ENCODE measurements around the gene LYRM4. TPM values are rescaled to one million over a fixed set of nuclear protein-coding genes. Genes with fewer than 3 reads are reported as not detected.

LYRM4 gene
- total and polyA plus RNA-seq, 2 experiments from 2014 or later = 51.0 to 62.0 TPM

DNA sequence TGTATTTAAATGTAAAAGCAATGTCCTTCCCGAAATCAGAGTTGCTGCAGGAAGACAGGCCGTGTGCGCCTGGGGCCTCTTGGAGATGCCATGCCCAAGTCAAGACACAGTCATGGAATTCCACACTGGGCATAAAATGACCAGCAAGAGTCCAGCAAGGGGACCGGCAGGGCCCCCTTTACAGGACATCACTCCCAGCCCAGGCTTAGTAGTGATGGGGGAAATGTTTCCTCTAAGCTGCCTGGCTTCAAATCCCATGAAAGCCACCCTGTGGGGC, 177.5 kb downstream of the LYRM4 start:
- Mint-ChIP-seq H3K4me1 (peaks cover 6% of the 10 kb centered on the region), H3K9me3 (peaks cover 8% of the 10 kb centered on the region; the same call in 2 of the 3 replicates), H3K27me3 (ENCODE audit: insufficient read depth, low read depth, poor library complexity) (peaks cover 50% of the 10 kb centered on the region), H3K27ac (no peak overlapping the region), H3K4me3 (peak overlapping the region; percentile 65; the same call in 1 of the 3 replicates), H3K36me3 (ENCODE audit: low read depth) (peaks cover 3% of the 10 kb centered on the region; the same call in 2 of the 3 replicates)
- H3K27me3 ChIP-seq (ENCODE audit: insufficient read depth) = peaks cover 71% of the 10 kb centered on the region
- H2AFZ ChIP-seq = no peak overlapping the region
- H3F3A ChIP-seq (replicated peaks; ENCODE audit: low read depth) = 0 out of 2 replicates have a peak, but pooled peaks cover 3% of the 10 kb centered on the region
- no peak overlapping the region for H3K4me3 ChIP-seq
- H4K20me1 ChIP-seq (replicated peaks; ENCODE audit: insufficient read depth) = no peaks in the 10 kb centered on the region; the same call in 1 of the 2 replicates
- H3K4me1 ChIP-seq (ENCODE audit: insufficient read depth) = peaks cover 11% of the 10 kb centered on the region; the same call in 1 of the 2 replicates
- no peak for DNase-seq (ENCODE audit: low spot score)
- H3K79me2 ChIP-seq (replicated peaks; ENCODE audit: insufficient read depth) = no peaks in the 10 kb centered on the region
- no peaks in the 10 kb centered on the region; the same call in 1 of the 2 replicates for H3K36me3 ChIP-seq (ENCODE audit: insufficient read depth)
- no peak overlapping the region for H3K27ac ChIP-seq (ENCODE audit: low read depth)
- H3K9me2 ChIP-seq (ENCODE audit: insufficient read depth) = no peaks in the 10 kb centered on the region
- no peak for ATAC-seq
- H3K4me2 ChIP-seq = no peak overlapping the region
- TF ChIP-seq, protein P1, sequence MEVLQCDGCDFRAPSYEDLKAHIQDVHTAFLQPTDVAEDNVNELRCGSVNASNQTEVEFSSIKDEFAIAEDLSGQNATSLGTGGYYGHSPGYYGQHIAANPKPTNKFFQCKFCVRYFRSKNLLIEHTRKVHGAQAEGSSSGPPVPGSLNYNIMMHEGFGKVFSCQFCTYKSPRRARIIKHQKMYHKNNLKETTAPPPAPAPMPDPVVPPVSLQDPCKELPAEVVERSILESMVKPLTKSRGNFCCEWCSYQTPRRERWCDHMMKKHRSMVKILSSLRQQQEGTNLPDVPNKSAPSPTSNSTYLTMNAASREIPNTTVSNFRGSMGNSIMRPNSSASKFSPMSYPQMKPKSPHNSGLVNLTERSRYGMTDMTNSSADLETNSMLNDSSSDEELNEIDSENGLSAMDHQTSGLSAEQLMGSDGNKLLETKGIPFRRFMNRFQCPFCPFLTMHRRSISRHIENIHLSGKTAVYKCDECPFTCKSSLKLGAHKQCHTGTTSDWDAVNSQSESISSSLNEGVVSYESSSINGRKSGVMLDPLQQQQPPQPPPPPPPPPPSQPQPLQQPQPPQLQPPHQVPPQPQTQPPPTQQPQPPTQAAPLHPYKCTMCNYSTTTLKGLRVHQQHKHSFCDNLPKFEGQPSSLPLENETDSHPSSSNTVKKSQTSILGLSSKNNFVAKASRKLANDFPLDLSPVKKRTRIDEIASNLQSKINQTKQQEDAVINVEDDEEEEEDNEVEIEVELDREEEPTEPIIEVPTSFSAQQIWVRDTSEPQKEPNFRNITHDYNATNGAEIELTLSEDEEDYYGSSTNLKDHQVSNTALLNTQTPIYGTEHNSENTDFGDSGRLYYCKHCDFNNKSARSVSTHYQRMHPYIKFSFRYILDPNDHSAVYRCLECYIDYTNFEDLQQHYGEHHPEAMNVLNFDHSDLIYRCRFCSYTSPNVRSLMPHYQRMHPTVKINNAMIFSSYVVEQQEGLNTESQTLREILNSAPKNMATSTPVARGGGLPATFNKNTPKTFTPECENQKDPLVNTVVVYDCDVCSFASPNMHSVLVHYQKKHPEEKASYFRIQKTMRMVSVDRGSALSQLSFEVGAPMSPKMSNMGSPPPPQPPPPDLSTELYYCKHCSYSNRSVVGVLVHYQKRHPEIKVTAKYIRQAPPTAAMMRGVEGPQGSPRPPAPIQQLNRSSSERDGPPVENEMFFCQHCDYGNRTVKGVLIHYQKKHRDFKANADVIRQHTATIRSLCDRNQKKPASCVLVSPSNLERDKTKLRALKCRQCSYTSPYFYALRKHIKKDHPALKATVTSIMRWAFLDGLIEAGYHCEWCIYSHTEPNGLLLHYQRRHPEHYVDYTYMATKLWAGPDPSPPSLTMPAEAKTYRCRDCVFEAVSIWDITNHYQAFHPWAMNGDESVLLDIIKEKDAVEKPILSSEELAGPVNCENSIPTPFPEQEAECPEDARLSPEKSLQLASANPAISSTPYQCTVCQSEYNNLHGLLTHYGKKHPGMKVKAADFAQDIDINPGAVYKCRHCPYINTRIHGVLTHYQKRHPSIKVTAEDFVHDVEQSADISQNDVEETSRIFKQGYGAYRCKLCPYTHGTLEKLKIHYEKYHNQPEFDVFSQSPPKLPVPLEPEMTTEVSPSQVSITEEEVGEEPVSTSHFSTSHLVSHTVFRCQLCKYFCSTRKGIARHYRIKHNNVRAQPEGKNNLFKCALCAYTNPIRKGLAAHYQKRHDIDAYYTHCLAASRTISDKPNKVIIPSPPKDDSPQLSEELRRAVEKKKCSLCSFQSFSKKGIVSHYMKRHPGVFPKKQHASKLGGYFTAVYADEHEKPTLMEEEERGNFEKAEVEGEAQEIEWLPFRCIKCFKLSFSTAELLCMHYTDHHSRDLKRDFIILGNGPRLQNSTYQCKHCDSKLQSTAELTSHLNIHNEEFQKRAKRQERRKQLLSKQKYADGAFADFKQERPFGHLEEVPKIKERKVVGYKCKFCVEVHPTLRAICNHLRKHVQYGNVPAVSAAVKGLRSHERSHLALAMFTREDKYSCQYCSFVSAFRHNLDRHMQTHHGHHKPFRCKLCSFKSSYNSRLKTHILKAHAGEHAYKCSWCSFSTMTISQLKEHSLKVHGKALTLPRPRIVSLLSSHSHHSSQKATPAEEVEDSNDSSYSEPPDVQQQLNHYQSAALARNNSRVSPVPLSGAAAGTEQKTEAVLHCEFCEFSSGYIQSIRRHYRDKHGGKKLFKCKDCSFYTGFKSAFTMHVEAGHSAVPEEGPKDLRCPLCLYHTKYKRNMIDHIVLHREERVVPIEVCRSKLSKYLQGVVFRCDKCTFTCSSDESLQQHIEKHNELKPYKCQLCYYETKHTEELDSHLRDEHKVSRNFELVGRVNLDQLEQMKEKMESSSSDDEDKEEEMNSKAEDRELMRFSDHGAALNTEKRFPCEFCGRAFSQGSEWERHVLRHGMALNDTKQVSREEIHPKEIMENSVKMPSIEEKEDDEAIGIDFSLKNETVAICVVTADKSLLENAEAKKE (CRISPR knock-in tag; IDR thresholded peaks at IDR 0.05) = no peak
- no peak for TF ChIP-seq ZNF331 (CRISPR knock-in tag; IDR thresholded peaks at IDR 0.05; ENCODE audit: low read depth)
- no peak for TF ChIP-seq STAT1 (IDR thresholded peaks at IDR 0.05; ENCODE audit: unreplicated experiment)
- no peak for TF ChIP-seq POLR2AphosphoS5 (IDR thresholded peaks at IDR 0.05; ENCODE audit: low read depth)
- TF ChIP-seq, protein P2, sequence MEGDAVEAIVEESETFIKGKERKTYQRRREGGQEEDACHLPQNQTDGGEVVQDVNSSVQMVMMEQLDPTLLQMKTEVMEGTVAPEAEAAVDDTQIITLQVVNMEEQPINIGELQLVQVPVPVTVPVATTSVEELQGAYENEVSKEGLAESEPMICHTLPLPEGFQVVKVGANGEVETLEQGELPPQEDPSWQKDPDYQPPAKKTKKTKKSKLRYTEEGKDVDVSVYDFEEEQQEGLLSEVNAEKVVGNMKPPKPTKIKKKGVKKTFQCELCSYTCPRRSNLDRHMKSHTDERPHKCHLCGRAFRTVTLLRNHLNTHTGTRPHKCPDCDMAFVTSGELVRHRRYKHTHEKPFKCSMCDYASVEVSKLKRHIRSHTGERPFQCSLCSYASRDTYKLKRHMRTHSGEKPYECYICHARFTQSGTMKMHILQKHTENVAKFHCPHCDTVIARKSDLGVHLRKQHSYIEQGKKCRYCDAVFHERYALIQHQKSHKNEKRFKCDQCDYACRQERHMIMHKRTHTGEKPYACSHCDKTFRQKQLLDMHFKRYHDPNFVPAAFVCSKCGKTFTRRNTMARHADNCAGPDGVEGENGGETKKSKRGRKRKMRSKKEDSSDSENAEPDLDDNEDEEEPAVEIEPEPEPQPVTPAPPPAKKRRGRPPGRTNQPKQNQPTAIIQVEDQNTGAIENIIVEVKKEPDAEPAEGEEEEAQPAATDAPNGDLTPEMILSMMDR (conservative IDR thresholded peaks at IDR 0.05; ENCODE audit: low read depth in 2 of 2) = no peak
- TF ChIP-seq JUNB (IDR thresholded peaks at IDR 0.05; ENCODE audit: unreplicated experiment) = no peak
- TF ChIP-seq CREB1 (CRISPR knock-in tag; IDR thresholded peaks at IDR 0.05; ENCODE audit: low read depth) = no peak
- no peak for TF ChIP-seq EZH2 (IDR thresholded peaks at IDR 0.05; ENCODE audit: low read depth, unreplicated experiment)
- TF ChIP-seq, protein P3, sequence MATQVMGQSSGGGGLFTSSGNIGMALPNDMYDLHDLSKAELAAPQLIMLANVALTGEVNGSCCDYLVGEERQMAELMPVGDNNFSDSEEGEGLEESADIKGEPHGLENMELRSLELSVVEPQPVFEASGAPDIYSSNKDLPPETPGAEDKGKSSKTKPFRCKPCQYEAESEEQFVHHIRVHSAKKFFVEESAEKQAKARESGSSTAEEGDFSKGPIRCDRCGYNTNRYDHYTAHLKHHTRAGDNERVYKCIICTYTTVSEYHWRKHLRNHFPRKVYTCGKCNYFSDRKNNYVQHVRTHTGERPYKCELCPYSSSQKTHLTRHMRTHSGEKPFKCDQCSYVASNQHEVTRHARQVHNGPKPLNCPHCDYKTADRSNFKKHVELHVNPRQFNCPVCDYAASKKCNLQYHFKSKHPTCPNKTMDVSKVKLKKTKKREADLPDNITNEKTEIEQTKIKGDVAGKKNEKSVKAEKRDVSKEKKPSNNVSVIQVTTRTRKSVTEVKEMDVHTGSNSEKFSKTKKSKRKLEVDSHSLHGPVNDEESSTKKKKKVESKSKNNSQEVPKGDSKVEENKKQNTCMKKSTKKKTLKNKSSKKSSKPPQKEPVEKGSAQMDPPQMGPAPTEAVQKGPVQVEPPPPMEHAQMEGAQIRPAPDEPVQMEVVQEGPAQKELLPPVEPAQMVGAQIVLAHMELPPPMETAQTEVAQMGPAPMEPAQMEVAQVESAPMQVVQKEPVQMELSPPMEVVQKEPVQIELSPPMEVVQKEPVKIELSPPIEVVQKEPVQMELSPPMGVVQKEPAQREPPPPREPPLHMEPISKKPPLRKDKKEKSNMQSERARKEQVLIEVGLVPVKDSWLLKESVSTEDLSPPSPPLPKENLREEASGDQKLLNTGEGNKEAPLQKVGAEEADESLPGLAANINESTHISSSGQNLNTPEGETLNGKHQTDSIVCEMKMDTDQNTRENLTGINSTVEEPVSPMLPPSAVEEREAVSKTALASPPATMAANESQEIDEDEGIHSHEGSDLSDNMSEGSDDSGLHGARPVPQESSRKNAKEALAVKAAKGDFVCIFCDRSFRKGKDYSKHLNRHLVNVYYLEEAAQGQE (IDR thresholded peaks at IDR 0.05; ENCODE audit: unreplicated experiment) = no peak
